IPS-20b (cell line): ENCODE results near the gene VPS52.

Source experiments
- H3K27ac ChIP-seq: one replicate; pipeline ENCODE4 v1.5.1; 2013; ENCODE audit warnings: low read length
- H3K27me3 ChIP-seq: 2 replicates; pipeline ENCODE4 v1.6.1; 2013; ENCODE audit warnings: mild to moderate bottlenecking, low read length, inconsistent platforms; ENCODE audit not compliant: insufficient read depth
- H3K36me3 ChIP-seq: 2 replicates; pipeline ENCODE4 v1.6.1; 2013; ENCODE audit warnings: low read depth, mild to moderate bottlenecking, inconsistent platforms, low read length, moderate library complexity; ENCODE audit not compliant: insufficient read depth
- H3K4me1 ChIP-seq: 2 replicates; pipeline ENCODE4 v1.6.1; 2013; ENCODE audit warnings: mild to moderate bottlenecking, control low read depth, inconsistent platforms, low read length, moderate library complexity; ENCODE audit not compliant: insufficient read depth
- H3K4me3 ChIP-seq: 2 replicates; pipeline ENCODE4 v1.5.1; 2013; ENCODE audit warnings: mild to moderate bottlenecking, low read length, inconsistent platforms
- H3K9ac ChIP-seq: 2 replicates; pipeline ENCODE4 v1.6.1; 2013; ENCODE audit warnings: low read depth, mild to moderate bottlenecking, inconsistent platforms, low read length, moderate library complexity
- H3K9me3 ChIP-seq: 2 replicates; pipeline ENCODE4 v1.6.1; 2013; ENCODE audit warnings: mild to moderate bottlenecking, low read depth, low read length, inconsistent platforms; ENCODE audit not compliant: insufficient read depth

Gene VPS52

GRCh38 chr6:33271468-33272274, at the start of gene VPS52, which contains the start of gene RPS18:
Gene VPS52, minus strand, starts transcription at chr6:33271876. Its CDS starts 201 bp downstream, at chr6:33271675.
Gene RPS18, plus strand, starts transcription at chr6:33272075. Its CDS starts 45 bp downstream, at chr6:33272120.
- H3K4me3 ChIP-seq: peak within 1 kb of the TSS; percentile 94
- H3K36me3 ChIP-seq: peaks cover 76% of the 10 kb centered on the region
- peaks cover 13% of the 10 kb centered on the region for H3K4me1 ChIP-seq
- no peaks in the 10 kb centered on the region for H3K27me3 ChIP-seq
- H3K9me3 ChIP-seq: no peaks in the 10 kb centered on the region
- peak within 1 kb of the TSS; percentile 98 for H3K9ac ChIP-seq
- peak within 1 kb of the TSS; percentile 98 for H3K27ac ChIP-seq

GRCh38 chr6:33321227-33321626, 49.6 kb upstream of the VPS52 start:
- H3K4me3 ChIP-seq: peak overlapping the region; percentile 100; the same call in 1 of the 2 replicates
- no peaks in the 10 kb centered on the region for H3K9me3 ChIP-seq
- H3K27ac ChIP-seq: no peak overlapping the region
- no peaks in the 10 kb centered on the region for H3K27me3 ChIP-seq
- peaks cover 34% of the 10 kb centered on the region for H3K36me3 ChIP-seq
- H3K9ac ChIP-seq: peak overlapping the region; percentile 99; the same call in 1 of the 2 replicates
- peaks cover 23% of the 10 kb centered on the region for H3K4me1 ChIP-seq

- H3K4me3 ChIP-seq: peak overlapping the region; percentile 100; the same call in 1 of the 2 replicates
- H3K27me3 ChIP-seq: no peaks in the 10 kb centered on the region
- H3K9me3 ChIP-seq: no peaks in the 10 kb centered on the region
- H3K27ac ChIP-seq: no peak overlapping the region
- H3K4me1 ChIP-seq: peaks cover 23% of the 10 kb centered on the region
- H3K9ac ChIP-seq: peak overlapping the region; percentile 99; the same call in 1 of the 2 replicates
- H3K36me3 ChIP-seq: peaks cover 39% of the 10 kb centered on the region
Measured at GRCh38 chr6:33320315-33321181, 48.9 kb upstream of the VPS52 start.

GRCh38 chr6:33319939-33320314, 48.3 kb upstream of the VPS52 start:
- peaks cover 23% of the 10 kb centered on the region for H3K4me1 ChIP-seq
- H3K27me3 ChIP-seq: no peaks in the 10 kb centered on the region
- no peak overlapping the region for H3K9ac ChIP-seq
- H3K9me3 ChIP-seq: no peaks in the 10 kb centered on the region
- H3K27ac ChIP-seq: no peak overlapping the region
- H3K4me3 ChIP-seq: no peak overlapping the region
- H3K36me3 ChIP-seq: peaks cover 39% of the 10 kb centered on the region

GRCh38 chr6:33318426-33319073, 46.9 kb upstream of the VPS52 start:
- H3K4me3 ChIP-seq: peak overlapping the region; percentile 73
- peaks cover 23% of the 10 kb centered on the region for H3K4me1 ChIP-seq
- H3K27me3 ChIP-seq: no peaks in the 10 kb centered on the region
- H3K9me3 ChIP-seq: no peaks in the 10 kb centered on the region
- peak overlapping the region; percentile 79; the same call in 1 of the 2 replicates for H3K9ac ChIP-seq
- H3K36me3 ChIP-seq: peaks cover 39% of the 10 kb centered on the region
- peak overlapping the region; percentile 29 for H3K27ac ChIP-seq

GRCh38 chr6:33317669-33318425, 46.2 kb upstream of the VPS52 start, which contains the start of gene ZBTB22:
Gene ZBTB22, minus strand, starts transcription at chr6:33317744. Its CDS starts 828 bp downstream, at chr6:33316916.
- peaks cover 39% of the 10 kb centered on the region for H3K36me3 ChIP-seq

GRCh38 chr6:33317419-33317668, 45.7 kb upstream of the VPS52 start:
- peak overlapping the region; percentile 55 for H3K4me3 ChIP-seq
- peaks cover under 1% of the 10 kb centered on the region; the same call in 1 of the 2 replicates for H3K27me3 ChIP-seq
- no peak overlapping the region for H3K9ac ChIP-seq
- no peaks in the 10 kb centered on the region for H3K9me3 ChIP-seq
- peaks cover 39% of the 10 kb centered on the region for H3K36me3 ChIP-seq
- H3K4me1 ChIP-seq: peaks cover 23% of the 10 kb centered on the region
- no peak overlapping the region for H3K27ac ChIP-seq

More at GRCh38 chr6:33317669-33318425, 46.2 kb upstream of the VPS52 start, which contains the start of gene ZBTB22:
- Histone ChIP-seq H3K4me3 (peak within 1 kb of the TSS; percentile 73), H3K9ac (peak within 1 kb of the TSS; percentile 79), H3K4me1 (peaks cover 23% of the 10 kb centered on the region), H3K9me3 (no peaks in the 10 kb centered on the region), H3K27me3 (no peaks in the 10 kb centered on the region), H3K27ac (peak within 1 kb of the TSS; percentile 29)

GRCh38 chr6:33316603-33317418, 45.1 kb upstream of the VPS52 start:
- Histone ChIP-seq H3K36me3 (peaks cover 39% of the 10 kb centered on the region), H3K9me3 (no peaks in the 10 kb centered on the region), H3K4me1 (peaks cover 27% of the 10 kb centered on the region), H3K4me3 (peak overlapping the region; percentile 55), H3K27ac (no peak overlapping the region), H3K9ac (no peak overlapping the region), H3K27me3 (peaks cover 6% of the 10 kb centered on the region)

GRCh38 chr6:33315793-33316602, 44.3 kb upstream of the VPS52 start:
- Histone ChIP-seq H3K9ac (no peak overlapping the region), H3K4me1 (peaks cover 25% of the 10 kb centered on the region), H3K27ac (no peak overlapping the region), H3K36me3 (peaks cover 32% of the 10 kb centered on the region), H3K4me3 (no peak overlapping the region), H3K27me3 (peaks cover 9% of the 10 kb centered on the region), H3K9me3 (no peaks in the 10 kb centered on the region)
